ENCODE results near the gene KCNT2.

The KCNT2 gene

GRCh38 chr1:196214866-196215265 lies 393.4 kb downstream of the KCNT2 start:
- H4K5ac ChIP-seq (ENCODE audit: low read length) = no peak overlapping the region
- H2BK15ac ChIP-seq (replicated peaks; ENCODE audit: low read depth) = no peak overlapping the region
- no peak overlapping the region for H2BK5ac ChIP-seq (ENCODE audit: low read length)
- no peaks in the 10 kb centered on the region for H3K27me3 ChIP-seq (ENCODE audit: insufficient read depth, low read length, poor library complexity)
- H4K8ac ChIP-seq (ENCODE audit: low read depth, low read length) = no peak overlapping the region
- H3K4me2 ChIP-seq (ENCODE audit: low read length) = no peak overlapping the region
- H2AK5ac ChIP-seq (ENCODE audit: low read length) = no peak overlapping the region
- H3K79me1 ChIP-seq (ENCODE audit: low read length) = no peaks in the 10 kb centered on the region
- no peak overlapping the region for H3K56ac ChIP-seq (ENCODE audit: low read length)
- no peak overlapping the region for H3K9ac ChIP-seq (ENCODE audit: low read length)
- H3K4me1 ChIP-seq (ENCODE audit: control insufficient read depth, low read depth, low read length) = no peaks in the 10 kb centered on the region
- H3K36me3 ChIP-seq (ENCODE audit: control insufficient read depth, insufficient read depth, low read length) = no peaks in the 10 kb centered on the region
- H2BK120ac ChIP-seq (ENCODE audit: low read depth, low read length) = no peak overlapping the region
- peak; percentile 13 for DNase-seq
- no CpG with 5 or more reads among the region's 2 CpGs for WGBS (ENCODE audit: extremely low coverage, insufficient coverage, low lambda C conversion rate)
- no peak overlapping the region for H3K18ac ChIP-seq (ENCODE audit: low read length)
- no peaks in the 10 kb centered on the region for H3K79me2 ChIP-seq (ENCODE audit: control insufficient read depth, insufficient read depth, low read length)
- no peak overlapping the region for H3K23ac ChIP-seq (ENCODE audit: low read length)
- no peak overlapping the region for H3K4ac ChIP-seq (ENCODE audit: low read depth, low read length)
- H3K4me3 ChIP-seq (ENCODE audit: low read length) = no peak overlapping the region
- no peak overlapping the region for H3K27ac ChIP-seq (ENCODE audit: low read depth, low read length)

GRCh38 chr1:196209983-196210382 lies 398.3 kb downstream of the KCNT2 start:
- H3K4me2 ChIP-seq (ENCODE audit: low read length) = no peak overlapping the region
- H3K4ac ChIP-seq (ENCODE audit: low read depth, low read length) = no peak overlapping the region
- H2BK5ac ChIP-seq (ENCODE audit: low read length) = no peak overlapping the region
- no peak overlapping the region for H3K23ac ChIP-seq (ENCODE audit: low read length)
- H3K79me2 ChIP-seq (ENCODE audit: control insufficient read depth, insufficient read depth, low read length) = no peaks in the 10 kb centered on the region
- no CpG with 5 or more reads among the region's 2 CpGs for WGBS (ENCODE audit: extremely low coverage, insufficient coverage, low lambda C conversion rate)
- H2BK15ac ChIP-seq (replicated peaks; ENCODE audit: low read depth) = no peak overlapping the region
- no peak overlapping the region for H3K56ac ChIP-seq (ENCODE audit: low read length)
- no peak overlapping the region for H3K4me3 ChIP-seq (ENCODE audit: low read length)
- no peak for DNase-seq
- H2BK120ac ChIP-seq (ENCODE audit: low read depth, low read length) = no peak overlapping the region
- no peak overlapping the region for H3K27ac ChIP-seq (ENCODE audit: low read depth, low read length)
- H3K18ac ChIP-seq (ENCODE audit: low read length) = no peak overlapping the region
- H2AK5ac ChIP-seq (ENCODE audit: low read length) = no peak overlapping the region
- H4K8ac ChIP-seq (ENCODE audit: low read depth, low read length) = no peak overlapping the region
- no peaks in the 10 kb centered on the region for H3K36me3 ChIP-seq (ENCODE audit: control insufficient read depth, insufficient read depth, low read length)
- H3K79me1 ChIP-seq (ENCODE audit: low read length) = no peaks in the 10 kb centered on the region
- H3K9ac ChIP-seq (ENCODE audit: low read length) = no peak overlapping the region
- no peaks in the 10 kb centered on the region for H3K27me3 ChIP-seq (ENCODE audit: insufficient read depth, low read length, poor library complexity)
- no peak overlapping the region for H4K5ac ChIP-seq (ENCODE audit: low read length)
- H3K4me1 ChIP-seq (ENCODE audit: control insufficient read depth, low read depth, low read length) = no peaks in the 10 kb centered on the region

- WGBS (ENCODE audit: extremely low coverage, insufficient coverage, low lambda C conversion rate) = no CpG with 5 or more reads among the region's 3 CpGs
- no peaks in the 10 kb centered on the region for H3K4me1 ChIP-seq (ENCODE audit: control insufficient read depth, low read depth, low read length)
- H3K23ac ChIP-seq (ENCODE audit: low read length) = no peak overlapping the region
- DNase-seq = no peak
- H2AK5ac ChIP-seq (ENCODE audit: low read length) = no peak overlapping the region
- H3K79me2 ChIP-seq (ENCODE audit: control insufficient read depth, insufficient read depth, low read length) = no peaks in the 10 kb centered on the region
- H3K79me1 ChIP-seq (ENCODE audit: low read length) = no peaks in the 10 kb centered on the region
- H4K5ac ChIP-seq (ENCODE audit: low read length) = no peak overlapping the region
- no peak overlapping the region for H3K56ac ChIP-seq (ENCODE audit: low read length)
- H3K9ac ChIP-seq (ENCODE audit: low read length) = no peak overlapping the region
- no peak overlapping the region for H2BK5ac ChIP-seq (ENCODE audit: low read length)
- no peak overlapping the region for H3K4me3 ChIP-seq (ENCODE audit: low read length)
- H2BK15ac ChIP-seq (replicated peaks; ENCODE audit: low read depth) = no peak overlapping the region
- no peaks in the 10 kb centered on the region for H3K36me3 ChIP-seq (ENCODE audit: control insufficient read depth, insufficient read depth, low read length)
- H3K27ac ChIP-seq (ENCODE audit: low read depth, low read length) = no peak overlapping the region
- H2BK120ac ChIP-seq (ENCODE audit: low read depth, low read length) = no peak overlapping the region
- no peak overlapping the region for H4K8ac ChIP-seq (ENCODE audit: low read depth, low read length)
- H3K4ac ChIP-seq (ENCODE audit: low read depth, low read length) = no peak overlapping the region
- no peak overlapping the region for H3K4me2 ChIP-seq (ENCODE audit: low read length)
- no peak overlapping the region for H3K18ac ChIP-seq (ENCODE audit: low read length)
- H3K27me3 ChIP-seq (ENCODE audit: insufficient read depth, low read length, poor library complexity) = no peaks in the 10 kb centered on the region
Measured at GRCh38 chr1:196209265-196209664, 399.0 kb downstream of the KCNT2 start.

- no peak overlapping the region for H2BK5ac ChIP-seq (ENCODE audit: low read length)
- no peak overlapping the region for H3K23ac ChIP-seq (ENCODE audit: low read length)
- no peak overlapping the region for H4K5ac ChIP-seq (ENCODE audit: low read length)
- no peaks in the 10 kb centered on the region for H3K79me2 ChIP-seq (ENCODE audit: control insufficient read depth, insufficient read depth, low read length)
- no peak overlapping the region for H2BK120ac ChIP-seq (ENCODE audit: low read depth, low read length)
- H3K4me1 ChIP-seq (ENCODE audit: control insufficient read depth, low read depth, low read length) = no peaks in the 10 kb centered on the region
- no peak overlapping the region for H2AK5ac ChIP-seq (ENCODE audit: low read length)
- no peak for DNase-seq
- H3K27me3 ChIP-seq (ENCODE audit: insufficient read depth, low read length, poor library complexity) = no peaks in the 10 kb centered on the region
- H3K4ac ChIP-seq (ENCODE audit: low read depth, low read length) = no peak overlapping the region
- H3K4me3 ChIP-seq (ENCODE audit: low read length) = no peak overlapping the region
- H3K9ac ChIP-seq (ENCODE audit: low read length) = no peak overlapping the region
- H4K8ac ChIP-seq (ENCODE audit: low read depth, low read length) = no peak overlapping the region
- no peak overlapping the region for H3K4me2 ChIP-seq (ENCODE audit: low read length)
- H3K36me3 ChIP-seq (ENCODE audit: control insufficient read depth, insufficient read depth, low read length) = no peaks in the 10 kb centered on the region
- H3K27ac ChIP-seq (ENCODE audit: low read depth, low read length) = no peak overlapping the region
- WGBS (ENCODE audit: extremely low coverage, insufficient coverage, low lambda C conversion rate) = no CpG with 5 or more reads among the region's 3 CpGs
- no peak overlapping the region for H2BK15ac ChIP-seq (replicated peaks; ENCODE audit: low read depth)
- no peak overlapping the region for H3K56ac ChIP-seq (ENCODE audit: low read length)
- no peaks in the 10 kb centered on the region for H3K79me1 ChIP-seq (ENCODE audit: low read length)
- no peak overlapping the region for H3K18ac ChIP-seq (ENCODE audit: low read length)
Measured at GRCh38 chr1:196207612-196208217, 400.5 kb downstream of the KCNT2 start.

GRCh38 chr1:196205882-196206281 lies 402.4 kb downstream of the KCNT2 start:
- no peak overlapping the region for H2AK5ac ChIP-seq (ENCODE audit: low read length)
- H3K79me1 ChIP-seq (ENCODE audit: low read length) = no peaks in the 10 kb centered on the region
- no peak overlapping the region for H4K5ac ChIP-seq (ENCODE audit: low read length)
- no peak overlapping the region for H3K4me3 ChIP-seq (ENCODE audit: low read length)
- H2BK120ac ChIP-seq (ENCODE audit: low read depth, low read length) = no peak overlapping the region
- H3K9ac ChIP-seq (ENCODE audit: low read length) = no peak overlapping the region
- no peaks in the 10 kb centered on the region for H3K36me3 ChIP-seq (ENCODE audit: control insufficient read depth, insufficient read depth, low read length)
- no peak overlapping the region for H2BK15ac ChIP-seq (replicated peaks; ENCODE audit: low read depth)
- H3K4me1 ChIP-seq (ENCODE audit: control insufficient read depth, low read depth, low read length) = no peaks in the 10 kb centered on the region
- H3K27me3 ChIP-seq (ENCODE audit: insufficient read depth, low read length, poor library complexity) = no peaks in the 10 kb centered on the region
- no peak overlapping the region for H3K4ac ChIP-seq (ENCODE audit: low read depth, low read length)
- no peak overlapping the region for H3K23ac ChIP-seq (ENCODE audit: low read length)
- H3K27ac ChIP-seq (ENCODE audit: low read depth, low read length) = no peak overlapping the region
- no peak for DNase-seq
- no peaks in the 10 kb centered on the region for H3K79me2 ChIP-seq (ENCODE audit: control insufficient read depth, insufficient read depth, low read length)
- no peak overlapping the region for H3K18ac ChIP-seq (ENCODE audit: low read length)
- H4K8ac ChIP-seq (ENCODE audit: low read depth, low read length) = no peak overlapping the region
- H2BK5ac ChIP-seq (ENCODE audit: low read length) = no peak overlapping the region
- H3K4me2 ChIP-seq (ENCODE audit: low read length) = no peak overlapping the region
- no CpG with 5 or more reads among the region's 2 CpGs for WGBS (ENCODE audit: extremely low coverage, insufficient coverage, low lambda C conversion rate)
- H3K56ac ChIP-seq (ENCODE audit: low read length) = no peak overlapping the region

GRCh38 chr1:196196486-196196885 lies 411.8 kb downstream of the KCNT2 start:
- Histone ChIP-seq H4K5ac (ENCODE audit: low read length) (no peak overlapping the region), H2BK15ac (replicated peaks; ENCODE audit: low read depth) (no peak overlapping the region), H3K27me3 (ENCODE audit: insufficient read depth, low read length, poor library complexity) (no peaks in the 10 kb centered on the region), H2AK5ac (ENCODE audit: low read length) (no peak overlapping the region), H2BK5ac (ENCODE audit: low read length) (no peak overlapping the region), H3K4me2 (ENCODE audit: low read length) (no peak overlapping the region), H3K4me1 (ENCODE audit: control insufficient read depth, low read depth, low read length) (no peaks in the 10 kb centered on the region), H3K18ac (ENCODE audit: low read length) (no peak overlapping the region), H3K4ac (ENCODE audit: low read depth, low read length) (no peak overlapping the region), H3K4me3 (ENCODE audit: low read length) (no peak overlapping the region), H3K56ac (ENCODE audit: low read length) (no peak overlapping the region), H3K79me2 (ENCODE audit: control insufficient read depth, insufficient read depth, low read length) (no peaks in the 10 kb centered on the region), H4K8ac (ENCODE audit: low read depth, low read length) (no peak overlapping the region), H3K36me3 (ENCODE audit: control insufficient read depth, insufficient read depth, low read length) (no peaks in the 10 kb centered on the region), H3K27ac (ENCODE audit: low read depth, low read length) (no peak overlapping the region), H3K9ac (ENCODE audit: low read length) (no peak overlapping the region), H2BK120ac (ENCODE audit: low read depth, low read length) (no peak overlapping the region), H3K23ac (ENCODE audit: low read length) (no peak overlapping the region), H3K79me1 (ENCODE audit: low read length) (no peaks in the 10 kb centered on the region)
- no peak for DNase-seq
- no CpG with 5 or more reads among the region's 1 CpG for WGBS (ENCODE audit: extremely low coverage, insufficient coverage, low lambda C conversion rate)

Data from mesendoderm (in vitro differentiated cells).